Activated T-cell treated with anti-CD3 and anti-CD28 coated beads, Interleukin-2, amount 50 U/mL, for 4 hours (primary cell): ENCODE measurements around the gene LBX1. TPM values are rescaled to one million over a fixed set of nuclear protein-coding genes. Genes with fewer than 3 reads are reported as not detected.

Experiments used
- ATAC-seq, 2 donors: fragments of 200-7000 bp; cut with Tn5 transposase; one replicate each; pipeline ENCODE4 v1.10.0; 2021
- DNase-seq: peaks from one replicate; pipeline ENCODE4 v3.0.0-alpha.2; 2020
- H3K27me3 Mint-ChIP-seq: one replicate; pipeline ENCODE4 v1.8.0; 2021; ENCODE audit warnings: low read depth, mixed read lengths
- H3K36me3 Mint-ChIP-seq: one replicate; pipeline ENCODE4 v1.8.0; 2022; ENCODE audit warnings: mixed read lengths; ENCODE audit not compliant: insufficient read depth
- H3K4me1 Mint-ChIP-seq: one replicate; pipeline ENCODE4 v1.8.0; 2021; ENCODE audit warnings: low read depth, mixed read lengths
- H3K4me3 Mint-ChIP-seq: one replicate; pipeline ENCODE4 v1.8.0; 2021; ENCODE audit warnings: mild to moderate bottlenecking, moderate library complexity, mixed read lengths
- H3K9me3 Mint-ChIP-seq: one replicate; pipeline ENCODE4 v1.8.0; 2021; ENCODE audit warnings: mixed read lengths
- total RNA-seq, 3 donors: library from RNA; stranded (reverse); gene quantifications; one replicate each; pipeline ENCODE4 v1.2.1, GENCODE V29; 2021

Gene LBX1
- total RNA-seq, 3 donors from 2014 or later = not detected

GRCh38 chr10:101257491-101257890, 28.2 kb upstream of the LBX1 start:
- Mint-ChIP-seq H3K36me3 (peaks cover 3% of the 10 kb centered on the region), H3K9me3 (peaks cover 4% of the 10 kb centered on the region), H3K27me3 (peaks cover 50% of the 10 kb centered on the region), H3K4me3 (no peak overlapping the region), H3K4me1 (no peaks in the 10 kb centered on the region)
- ATAC-seq (no peak), DNase-seq (no peak)

DNA sequence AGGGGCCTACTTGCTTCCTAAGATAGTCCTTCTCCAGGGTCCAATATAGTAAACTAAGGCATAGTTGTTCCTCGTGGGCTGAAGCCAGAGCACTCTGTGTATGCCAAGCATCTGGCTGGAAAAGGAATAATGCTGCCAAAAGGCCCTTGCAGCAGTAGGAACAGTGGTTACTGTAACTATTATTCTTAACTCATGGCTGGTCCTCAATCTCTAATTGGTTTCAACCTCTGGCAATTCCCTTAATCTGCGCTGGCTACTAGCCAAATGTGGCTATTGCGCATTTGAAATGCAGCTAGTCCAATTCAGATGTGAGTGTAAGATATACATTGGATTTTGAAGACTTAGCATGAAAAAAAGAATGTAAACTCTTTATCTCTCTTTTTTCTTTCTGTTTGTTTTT, 27.8 kb upstream of the LBX1 start:
- H3K4me1 Mint-ChIP-seq = no peaks in the 10 kb centered on the region
- H3K27me3 Mint-ChIP-seq = peaks cover 50% of the 10 kb centered on the region
- no peak overlapping the region for H3K4me3 Mint-ChIP-seq
- peaks cover 4% of the 10 kb centered on the region for H3K9me3 Mint-ChIP-seq
- no peak for ATAC-seq
- peaks cover 3% of the 10 kb centered on the region for H3K36me3 Mint-ChIP-seq
- no peak for DNase-seq

DNA sequence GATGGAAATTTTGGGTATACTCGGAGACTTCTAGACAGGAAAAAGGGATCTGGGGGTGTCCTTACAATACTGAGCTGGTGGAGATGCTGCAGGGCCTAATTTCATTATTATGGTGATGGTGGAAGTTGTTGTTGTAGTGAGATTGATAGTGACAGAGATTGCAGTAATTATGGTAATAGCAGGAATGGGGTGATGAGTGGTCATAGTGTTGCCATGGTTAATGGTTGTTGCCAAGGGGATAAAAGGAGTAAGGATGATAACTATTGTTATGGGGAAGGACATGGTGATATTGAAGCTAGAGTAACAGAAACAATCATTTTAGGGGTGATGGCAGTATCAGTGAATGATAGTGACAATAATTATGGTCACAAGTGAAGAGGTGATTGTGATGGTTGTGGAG, 27.1 kb upstream of the LBX1 start:
- no peak for ATAC-seq
- no peak overlapping the region for H3K4me3 Mint-ChIP-seq
- H3K27me3 Mint-ChIP-seq = peaks cover 45% of the 10 kb centered on the region
- DNase-seq = no peak
- H3K36me3 Mint-ChIP-seq = peaks cover 3% of the 10 kb centered on the region
- no peaks in the 10 kb centered on the region for H3K4me1 Mint-ChIP-seq
- H3K9me3 Mint-ChIP-seq = peaks cover 4% of the 10 kb centered on the region

DNA sequence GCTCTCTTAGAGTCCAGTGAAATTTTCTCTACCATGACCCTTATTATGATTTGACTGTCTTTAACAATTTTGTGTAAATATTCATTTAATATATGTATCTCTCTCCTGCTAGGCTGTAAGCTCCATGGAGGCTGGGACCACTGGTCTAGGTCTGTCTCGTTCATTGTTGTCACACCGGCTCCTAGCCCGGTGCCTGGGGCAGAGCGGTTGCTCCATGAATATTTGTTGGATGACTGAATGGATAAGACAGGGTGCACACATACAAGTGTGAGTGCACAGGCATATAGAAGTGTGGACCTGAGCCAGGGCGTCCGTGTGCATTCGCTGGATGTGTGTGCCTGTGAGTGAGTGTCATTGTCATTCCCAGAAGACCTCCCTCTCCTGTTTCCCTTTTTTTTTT, 20.9 kb upstream of the LBX1 start:
- no peak overlapping the region for H3K4me3 Mint-ChIP-seq
- H3K9me3 Mint-ChIP-seq = no peaks in the 10 kb centered on the region
- no peaks in the 10 kb centered on the region for H3K36me3 Mint-ChIP-seq
- no peak for ATAC-seq
- DNase-seq = no peak
- H3K27me3 Mint-ChIP-seq = peaks cover 45% of the 10 kb centered on the region
- H3K4me1 Mint-ChIP-seq = no peaks in the 10 kb centered on the region

DNA sequence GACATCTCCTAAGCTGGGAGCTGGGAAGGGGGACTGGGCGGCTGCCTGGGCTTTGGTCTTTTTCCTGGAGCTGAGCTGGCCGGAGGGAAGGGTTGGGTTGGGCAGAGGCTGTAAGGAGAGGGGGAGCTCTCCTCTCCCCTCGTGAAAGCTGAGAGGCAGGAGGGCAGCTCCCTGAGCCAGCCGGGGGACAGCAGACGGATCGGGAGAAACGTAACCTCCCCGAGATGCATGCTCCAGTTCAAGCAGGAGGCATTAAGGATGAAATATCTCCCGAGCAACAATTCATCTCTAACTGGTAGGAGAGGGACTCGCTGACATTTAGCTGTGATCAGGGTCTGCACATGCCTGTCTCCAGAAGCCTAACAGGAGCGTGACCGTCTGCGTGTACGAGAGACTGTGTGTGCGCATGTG, 19.9 kb upstream of the LBX1 start:
- Mint-ChIP-seq H3K9me3 (no peaks in the 10 kb centered on the region), H3K36me3 (no peaks in the 10 kb centered on the region), H3K4me1 (no peaks in the 10 kb centered on the region), H3K4me3 (no peak overlapping the region), H3K27me3 (peaks cover 43% of the 10 kb centered on the region)
- ATAC-seq (no peak), DNase-seq (no peak)

DNA sequence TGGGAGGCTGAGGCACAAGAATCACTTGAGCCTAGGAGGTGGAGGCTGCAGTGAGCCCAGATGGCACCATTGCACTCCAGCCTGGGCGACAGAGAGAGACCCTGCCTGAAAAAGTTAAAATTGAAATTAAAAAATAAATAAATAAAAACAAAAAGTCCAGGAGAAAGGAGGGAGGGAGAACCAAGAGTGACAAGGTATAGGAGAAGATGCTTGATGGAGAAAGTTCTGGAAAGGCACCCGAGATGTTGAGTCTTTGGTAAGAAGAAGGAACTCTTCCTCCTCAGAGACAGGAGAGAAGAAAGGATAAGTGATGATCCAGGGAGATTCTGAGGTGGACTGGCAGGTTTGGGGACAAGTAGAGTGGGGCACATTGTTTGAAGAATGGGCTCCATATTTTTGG, 17.4 kb upstream of the LBX1 start:
- no peaks in the 10 kb centered on the region for H3K9me3 Mint-ChIP-seq
- ATAC-seq = no peak
- no peaks in the 10 kb centered on the region for H3K4me1 Mint-ChIP-seq
- no peak overlapping the region for H3K4me3 Mint-ChIP-seq
- peaks cover 40% of the 10 kb centered on the region for H3K27me3 Mint-ChIP-seq
- DNase-seq = no peak
- H3K36me3 Mint-ChIP-seq = no peaks in the 10 kb centered on the region

DNA sequence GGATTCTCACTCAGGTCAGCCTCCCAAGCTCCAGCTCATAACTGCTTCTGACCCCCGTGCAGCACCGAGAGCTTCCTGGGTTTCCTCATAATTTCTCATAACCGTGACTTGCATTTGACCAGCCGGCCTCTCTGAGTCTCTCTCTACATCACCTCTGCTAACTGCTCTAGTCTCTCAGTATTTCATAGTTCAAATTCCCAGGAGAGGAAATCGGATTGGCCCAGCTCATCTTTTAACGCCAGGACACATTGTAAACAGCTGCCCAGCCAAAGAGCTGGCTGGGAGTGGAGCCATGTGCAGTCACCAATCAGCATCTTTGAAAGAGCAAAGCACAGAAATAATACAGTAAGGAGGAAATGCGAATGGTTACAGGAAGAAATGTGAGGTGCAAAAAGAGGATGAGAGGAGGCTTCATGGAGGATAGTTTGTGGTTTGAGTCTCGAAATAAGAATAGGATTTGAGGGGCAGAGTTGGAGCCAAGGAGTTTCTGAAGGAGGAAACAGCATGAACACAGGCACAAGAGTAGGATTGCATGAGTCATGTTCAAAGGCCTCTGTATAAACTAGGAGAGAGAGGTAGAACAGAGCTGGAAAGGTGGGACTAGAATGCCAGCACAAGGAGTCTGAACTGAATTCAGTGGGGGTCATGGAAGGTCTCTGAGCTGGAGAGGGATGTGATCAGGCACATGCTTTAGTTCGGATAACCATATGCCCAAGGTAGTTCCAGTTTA, 15.2 kb upstream of the LBX1 start:
- ATAC-seq (no peak), DNase-seq (no peak)
- H3K36me3 Mint-ChIP-seq = no peaks in the 10 kb centered on the region
- peaks cover 47% of the 10 kb centered on the region for H3K27me3 Mint-ChIP-seq
- H3K4me1 Mint-ChIP-seq = no peaks in the 10 kb centered on the region
- no peak overlapping the region for H3K4me3 Mint-ChIP-seq
- no peaks in the 10 kb centered on the region for H3K9me3 Mint-ChIP-seq

DNA sequence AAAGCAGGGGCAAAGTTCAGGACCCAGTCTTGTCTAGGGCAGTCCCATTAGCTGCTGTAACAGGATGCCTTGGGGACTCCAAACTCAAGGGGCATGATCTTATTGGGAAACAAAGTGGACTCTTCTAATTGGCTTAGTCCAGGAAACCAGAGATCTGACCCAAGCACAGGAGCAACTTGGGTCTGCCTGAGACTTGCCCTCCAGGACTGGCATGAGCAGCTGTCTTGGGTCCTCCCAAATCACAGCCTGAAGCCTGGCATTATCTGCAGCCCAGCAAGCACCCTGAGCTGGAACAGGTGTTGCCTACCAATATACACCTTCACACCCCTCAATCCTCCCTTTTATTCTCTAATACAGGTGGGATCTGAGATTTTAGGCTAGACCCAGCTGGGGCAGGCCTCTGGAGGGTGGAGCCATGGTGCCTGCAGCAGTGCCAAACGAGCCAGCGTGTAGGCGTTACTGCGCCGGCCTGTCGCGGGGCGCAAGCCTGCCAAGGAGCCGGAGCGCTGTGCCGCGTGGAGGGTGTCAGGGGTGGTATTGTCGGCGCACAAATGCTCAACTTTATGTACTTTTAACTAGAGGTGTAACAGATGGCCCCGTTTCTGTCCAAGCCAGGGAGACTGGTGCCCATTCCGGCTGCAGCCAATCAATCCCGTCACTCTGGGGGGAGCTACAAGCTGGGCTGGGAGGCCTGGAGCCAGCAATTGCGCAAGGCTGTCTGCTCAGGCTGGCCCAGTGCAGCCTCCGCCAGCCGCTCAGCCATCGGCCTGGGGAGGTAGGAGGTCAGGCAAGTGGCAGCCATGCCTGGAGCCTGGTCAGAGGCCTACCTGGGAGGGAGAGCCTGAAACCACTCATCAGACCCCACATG, 12.8 kb upstream of the LBX1 start:
- H3K27me3 Mint-ChIP-seq = peaks cover 62% of the 10 kb centered on the region

DNA sequence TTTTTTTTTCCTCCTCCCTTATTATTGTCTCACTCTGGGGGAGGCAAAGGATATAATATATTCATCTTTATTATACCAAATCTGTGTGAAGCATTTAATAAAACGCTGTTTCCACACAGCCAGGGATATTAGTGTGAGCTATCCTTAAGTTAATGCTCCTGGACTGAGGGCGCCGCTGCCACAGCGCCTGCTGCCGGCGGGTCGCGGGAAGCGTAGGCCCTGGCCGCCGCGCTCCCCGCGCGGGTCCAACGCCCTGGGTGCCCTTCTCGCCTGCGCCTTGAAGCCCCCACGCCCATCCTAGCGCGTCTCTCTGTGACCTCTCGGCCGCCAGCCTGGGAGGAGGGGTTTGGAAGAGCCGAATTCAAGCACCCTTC, 9.5 kb upstream of the LBX1 start:
- Mint-ChIP-seq H3K27me3 (peaks cover 67% of the 10 kb centered on the region), H3K4me3 (no peak overlapping the region), H3K4me1 (peaks cover 12% of the 10 kb centered on the region), H3K36me3 (no peaks in the 10 kb centered on the region), H3K9me3 (no peaks in the 10 kb centered on the region)
- ATAC-seq (peak; percentile 72), DNase-seq (no peak)

More for the DNA sequence above, 12.8 kb upstream of the LBX1 start:
- Mint-ChIP-seq H3K4me1 (peaks cover 6% of the 10 kb centered on the region), H3K4me3 (no peak overlapping the region), H3K36me3 (no peaks in the 10 kb centered on the region), H3K9me3 (no peaks in the 10 kb centered on the region)
- ATAC-seq = no peak
- DNase-seq = no peak

GRCh38 chr10:101237982-101238731, 8.9 kb upstream of the LBX1 start:
- H3K4me1 Mint-ChIP-seq = peaks cover 12% of the 10 kb centered on the region
- DNase-seq (no peak), ATAC-seq (no peak)
- no peaks in the 10 kb centered on the region for H3K9me3 Mint-ChIP-seq
- H3K4me3 Mint-ChIP-seq = no peak overlapping the region
- H3K36me3 Mint-ChIP-seq = no peaks in the 10 kb centered on the region
- peaks cover 70% of the 10 kb centered on the region for H3K27me3 Mint-ChIP-seq

GRCh38 chr10:101237081-101237981, 8.1 kb upstream of the LBX1 start:
- DNase-seq (no peak), ATAC-seq (no peak)
- H3K9me3 Mint-ChIP-seq = no peaks in the 10 kb centered on the region
- H3K4me3 Mint-ChIP-seq = peak overlapping the region; percentile 46
- H3K36me3 Mint-ChIP-seq = no peaks in the 10 kb centered on the region
- H3K4me1 Mint-ChIP-seq = peaks cover 12% of the 10 kb centered on the region
- peaks cover 79% of the 10 kb centered on the region for H3K27me3 Mint-ChIP-seq

- H3K4me1 Mint-ChIP-seq = peaks cover 12% of the 10 kb centered on the region
- peaks cover 87% of the 10 kb centered on the region for H3K27me3 Mint-ChIP-seq
- no peaks in the 10 kb centered on the region for H3K36me3 Mint-ChIP-seq
- peak overlapping the region; percentile 46 for H3K4me3 Mint-ChIP-seq
- no peaks in the 10 kb centered on the region for H3K9me3 Mint-ChIP-seq
- ATAC-seq (no peak), DNase-seq (no peak)
These were observed 7.3 kb upstream of the LBX1 start for GRCh38 chr10:101236376-101237080.

GRCh38 chr10:101235766-101236165, 6.5 kb upstream of the LBX1 start:
- peaks cover 91% of the 10 kb centered on the region for H3K27me3 Mint-ChIP-seq
- H3K9me3 Mint-ChIP-seq = no peaks in the 10 kb centered on the region
- H3K36me3 Mint-ChIP-seq = no peaks in the 10 kb centered on the region
- ATAC-seq = no peak
- no peak overlapping the region for H3K4me3 Mint-ChIP-seq
- peaks cover 12% of the 10 kb centered on the region for H3K4me1 Mint-ChIP-seq
- no peak for DNase-seq
